Dermis microvascular lymphatic vessel endothelial cell (primary cell): ENCODE results near the gene USP12. TPM values are rescaled to one million over a fixed set of nuclear protein-coding genes. Genes with fewer than 3 reads are reported as not detected.
"Not testable (repeated sequence)": the region's sequence is repeated elsewhere in the genome, so short reads cannot be mapped to it uniquely, and the experiment has no call there.

Experiments used
- DNase-seq, 2 donors: peaks; one replicate each; pipeline versions ENCODE4 v3.0.0 to v3.0.0-alpha.2; 2010; ENCODE audit warnings: low read depth in 2 of 2
- total RNA-seq: library from RNA; depleted of rRNA; stranded (reverse); fragments of >200 nt; gene quantifications from 2 replicates; pipeline ENCODE4 v1.2.1, GENCODE V29; 2014

The USP12 gene
- total RNA-seq, 1 donor from 2014 or later, result 19.3 TPM

- DNase-seq, result no peak
Measured at GRCh38 chr13:27151798-27152599, 19.6 kb downstream of the USP12 start.

DNA sequence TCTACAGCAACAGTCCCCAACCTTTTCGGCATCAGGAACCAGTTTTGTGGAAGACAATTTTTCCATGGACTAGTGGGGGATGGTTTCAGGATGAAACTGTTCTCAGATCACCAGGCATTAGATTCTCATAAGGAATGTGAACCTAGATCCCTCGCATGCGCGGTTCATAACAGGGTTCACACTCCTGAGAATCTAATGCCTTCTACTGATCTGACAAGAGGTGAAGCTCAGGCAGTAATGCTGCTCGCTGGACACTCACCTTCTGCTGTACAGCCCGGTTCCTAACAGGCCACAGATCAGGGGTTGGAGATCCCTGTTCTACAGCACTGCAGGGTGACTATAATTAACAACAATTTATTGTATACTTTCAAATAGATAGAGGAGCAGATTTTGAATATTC is 21.9 kb downstream of the USP12 start:
- no peak for DNase-seq

GRCh38 chr13:27148900-27149299 is 22.7 kb downstream of the USP12 start:
- DNase-seq, result no peak

DNA sequence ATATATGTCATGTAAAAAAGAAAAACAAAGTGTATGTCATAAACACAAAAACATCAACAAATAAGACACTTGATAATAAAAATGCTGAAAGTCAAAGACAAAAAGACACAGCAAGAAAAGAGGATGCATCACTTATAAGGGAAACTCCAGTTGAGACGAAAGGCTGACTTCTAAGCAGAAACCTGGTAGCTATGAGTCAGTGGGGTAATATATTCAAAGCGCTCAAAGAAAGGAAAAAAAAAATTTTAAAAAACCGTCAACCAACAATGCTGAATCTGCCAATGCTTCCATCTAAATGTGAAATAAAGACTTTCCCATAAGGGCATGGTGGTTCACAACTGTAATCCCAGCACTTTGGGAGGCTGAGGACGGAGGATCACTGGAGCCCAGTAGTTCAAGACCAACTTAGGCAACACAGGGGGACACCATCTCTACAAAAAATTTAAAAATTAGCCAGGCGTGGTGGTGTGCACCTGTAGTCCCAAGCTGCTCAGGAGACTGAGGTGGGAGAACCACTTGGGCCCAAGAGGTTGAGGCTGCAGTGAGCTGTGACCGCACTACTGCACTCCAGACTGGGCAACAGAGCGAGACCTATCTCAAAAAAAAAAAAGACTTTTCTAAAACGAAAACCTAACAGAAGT is 24.0 kb downstream of the USP12 start:
- DNase-seq, result no peak

- no peak for DNase-seq
Measured at GRCh38 chr13:27141746-27142145, 29.9 kb downstream of the USP12 start.

- DNase-seq, result not testable (repeated sequence)
Measured at GRCh38 chr13:27141159-27141558, 30.5 kb downstream of the USP12 start.

GRCh38 chr13:27140060-27140459 is 31.6 kb downstream of the USP12 start:
- DNase-seq, result no peak

GRCh38 chr13:27139565-27139964 is 32.0 kb downstream of the USP12 start:
- no peak for DNase-seq

DNA sequence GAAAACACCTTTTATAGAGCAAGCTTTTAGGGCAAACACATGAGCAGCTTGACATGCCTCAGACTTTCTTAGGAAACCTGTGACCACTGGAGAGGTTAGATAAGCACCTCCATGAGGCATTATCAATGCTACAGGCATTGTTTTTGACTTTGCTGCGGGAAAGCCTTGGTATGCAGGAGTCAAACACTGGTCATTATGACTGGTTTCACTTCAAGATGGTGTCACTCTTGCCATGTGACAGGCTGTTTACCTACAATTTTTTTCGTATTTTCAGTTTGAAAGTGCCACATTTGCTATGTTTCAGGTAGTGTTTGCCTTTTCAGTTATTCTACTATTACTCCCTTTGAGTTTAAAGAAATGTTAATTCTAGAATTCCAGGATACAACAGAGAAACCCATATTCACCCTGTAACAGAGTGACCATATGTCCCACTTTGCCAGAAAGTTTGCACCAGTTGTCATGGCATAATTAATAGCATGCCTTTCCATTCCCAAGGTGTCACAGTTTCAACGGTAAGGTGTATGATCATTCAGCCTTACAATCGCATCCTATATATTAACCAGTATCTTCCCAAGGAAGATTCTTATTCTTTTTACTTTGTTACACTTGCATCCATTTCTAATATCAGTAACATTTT is 33.0 kb downstream of the USP12 start:
- no peak for DNase-seq

GRCh38 chr13:27137759-27138158 is 33.9 kb downstream of the USP12 start:
- no peak for DNase-seq

DNA sequence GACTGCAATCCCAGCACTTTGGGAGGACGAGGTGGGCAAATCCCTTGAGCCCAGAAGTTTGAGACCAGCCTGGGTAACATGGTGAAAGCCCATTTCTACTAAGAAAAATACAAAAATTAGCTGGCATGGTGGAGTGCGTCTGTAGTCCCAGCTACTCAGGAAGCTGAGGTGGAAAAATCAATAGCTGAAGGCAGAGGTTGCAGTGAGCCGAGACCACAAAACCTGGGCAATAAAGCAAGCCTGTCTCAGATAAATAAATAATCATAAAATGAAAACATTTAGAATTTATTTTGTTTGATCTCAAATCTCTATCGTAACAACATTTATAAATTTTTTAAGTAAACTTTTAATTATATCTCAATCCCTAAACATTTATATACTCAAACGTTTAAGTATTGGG is 36.6 kb downstream of the USP12 start:
- peak in 1 of 2 donors; percentile 19 for DNase-seq

DNA sequence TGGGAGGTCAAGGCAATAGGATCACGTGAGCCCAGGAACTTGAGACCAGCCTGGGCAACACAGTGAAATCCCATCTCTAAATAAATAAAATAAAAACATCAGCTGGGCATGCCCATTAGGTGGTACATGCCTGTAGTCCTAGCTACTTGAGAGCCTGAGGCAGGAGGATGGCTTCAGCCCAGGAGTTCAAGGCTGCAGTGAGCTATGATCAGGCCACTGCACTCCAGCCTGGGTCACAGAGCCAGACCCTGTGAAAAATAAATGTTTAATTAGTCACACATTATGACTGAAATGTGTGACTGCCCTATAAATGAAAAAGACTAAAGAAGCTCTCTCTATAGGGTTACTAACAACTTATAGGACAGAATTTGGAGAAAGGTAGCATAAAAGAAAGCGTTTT is 37.7 kb downstream of the USP12 start:
- no peak for DNase-seq

DNA sequence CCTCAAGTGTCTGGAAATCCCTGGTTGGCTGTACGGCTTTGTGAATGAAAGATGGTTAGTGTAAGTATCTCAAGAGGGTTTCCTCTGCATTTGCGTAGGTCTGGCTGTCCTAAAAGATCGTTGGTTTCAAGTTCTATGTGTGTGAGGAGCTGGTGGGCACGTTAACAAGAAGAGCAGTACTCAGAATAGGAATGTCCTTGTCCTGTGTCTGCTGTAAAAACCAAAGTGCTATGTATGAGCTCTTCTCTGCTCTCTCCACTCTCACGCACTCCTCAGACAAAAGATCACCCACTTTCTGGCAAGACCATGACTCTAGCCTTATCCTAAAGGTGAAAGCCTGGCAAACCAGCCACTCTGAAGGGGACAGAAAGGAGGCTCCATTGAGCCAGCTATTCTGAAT is 39.1 kb downstream of the USP12 start:
- no peak for DNase-seq

GRCh38 chr13:27131906-27132305 is 39.7 kb downstream of the USP12 start:
- peak in 1 of 2 donors; percentile 52 for DNase-seq

- peak in 1 of 2 donors; percentile 42 for DNase-seq
Measured at GRCh38 chr13:27130979-27131623, 40.5 kb downstream of the USP12 start.

GRCh38 chr13:27130223-27130978 is 41.2 kb downstream of the USP12 start:
- peak in 1 of 2 donors; percentile 17 for DNase-seq

DNA sequence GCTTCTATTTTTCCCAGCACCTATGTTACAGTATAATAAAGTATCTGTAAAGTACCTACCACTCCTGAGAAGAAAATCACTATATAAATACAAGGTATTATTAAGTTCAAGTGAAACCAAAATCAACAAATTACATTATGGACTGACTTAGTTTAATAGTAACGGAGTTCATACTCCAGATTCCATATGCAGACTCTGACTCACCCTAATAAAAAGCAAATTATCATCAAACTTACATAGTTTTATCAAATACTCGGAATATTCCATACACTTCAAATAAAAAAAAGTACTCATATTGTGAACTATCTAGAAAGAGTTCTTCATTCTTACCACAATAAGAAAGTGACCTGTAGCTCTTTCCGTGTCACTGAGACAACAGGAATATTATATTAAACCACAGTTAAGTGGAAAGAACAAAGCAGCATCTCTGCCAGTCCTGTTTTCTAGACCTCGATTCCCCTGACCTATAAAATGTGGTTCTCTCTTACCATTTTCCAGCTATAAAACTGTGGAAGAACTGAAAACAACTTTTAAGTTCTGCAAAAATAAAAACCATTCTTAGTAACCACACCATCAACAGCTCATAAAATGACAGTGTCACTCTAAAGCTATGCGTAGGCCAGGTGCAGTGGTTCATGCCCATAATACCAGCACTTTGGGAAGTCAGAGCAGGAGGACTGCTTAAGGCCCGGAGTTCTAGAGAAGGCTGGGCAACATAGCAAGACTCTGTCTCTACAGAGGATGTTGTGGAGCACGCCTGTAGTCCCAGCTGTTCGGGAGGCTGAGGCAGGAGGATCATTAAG is 42.6 kb downstream of the USP12 start:
- DNase-seq, result no peak

GRCh38 chr13:27126859-27127258 is 44.8 kb downstream of the USP12 start:
- DNase-seq, result no peak

DNA sequence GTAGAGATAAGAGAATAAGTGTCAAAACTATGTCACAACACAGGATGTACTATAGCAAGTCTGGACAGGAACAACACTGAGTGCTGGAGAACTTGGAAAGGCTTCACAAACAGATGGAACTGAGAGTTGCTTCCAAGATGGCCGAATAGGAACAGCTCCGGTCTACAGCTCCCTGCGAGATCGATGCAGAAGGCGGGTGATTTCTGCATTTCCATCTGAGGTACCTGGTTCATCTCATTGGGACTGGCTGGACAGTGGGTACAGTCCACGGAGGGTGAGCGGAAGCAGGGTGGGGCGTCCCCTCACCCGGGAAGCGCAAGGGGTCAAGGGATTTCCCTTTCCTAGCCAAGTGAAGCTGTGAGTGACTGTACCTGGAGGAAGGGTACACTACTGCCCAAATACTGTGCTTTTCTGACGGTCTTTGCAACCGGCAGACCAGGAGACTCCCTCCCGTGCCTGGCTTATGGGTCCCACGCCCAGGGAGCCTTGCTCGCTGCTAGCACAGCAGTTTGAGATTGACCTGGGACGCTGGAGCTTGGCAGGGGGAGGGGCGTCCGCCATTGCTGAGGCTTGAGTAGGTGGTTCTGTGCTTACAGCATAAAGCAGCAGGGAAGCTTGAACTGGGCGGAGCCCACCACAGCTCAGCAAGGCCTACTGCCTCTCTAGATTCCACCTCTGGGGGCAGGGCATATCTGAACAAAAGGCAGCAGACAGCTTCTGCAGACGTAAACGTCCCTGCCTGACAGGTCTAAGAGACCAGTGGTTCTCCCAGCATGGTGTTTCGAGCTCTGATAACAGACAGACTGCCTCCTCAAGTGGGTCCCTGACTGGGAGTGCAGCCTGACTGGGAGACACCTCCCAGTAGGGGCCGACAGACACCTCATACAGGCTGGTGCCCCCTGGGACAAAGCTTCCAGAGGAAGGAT is 46.0 kb downstream of the USP12 start:
- no peak for DNase-seq
